ENCODE data around the gene CAPN2.

The CAPN2 gene

GRCh38 chr1:223741861-223742260, 29.5 kb downstream of the CAPN2 start:
- no peak overlapping the region for H3K27ac ChIP-seq (ENCODE audit: low read length)

GRCh38 chr1:223742856-223743517, 30.6 kb downstream of the CAPN2 start:
- no peak overlapping the region for H3K4me3 ChIP-seq (ENCODE audit: low read length)
- H3K4me2 ChIP-seq (ENCODE audit: low read depth, low read length): no peak overlapping the region
- no peaks in the 10 kb centered on the region for H3K79me2 ChIP-seq (ENCODE audit: low read length)
- TF ChIP-seq CTCF (IDR thresholded peaks at IDR 0.05; ENCODE audit: low read length): no peak
- no peak for TF ChIP-seq EZH2 (optimal IDR thresholded peaks at IDR 0.05; ENCODE audit: low read depth, low read length)
- TF ChIP-seq EZH2phosphoT487 (IDR thresholded peaks at IDR 0.05; ENCODE audit: low read length): no peak
- H3F3A ChIP-seq (ENCODE audit: insufficient read depth, low read length): no peaks in the 10 kb centered on the region
- no peak overlapping the region for H3K9ac ChIP-seq (ENCODE audit: low read length)
- H4K20me1 ChIP-seq (ENCODE audit: insufficient read depth, low read length): no peaks in the 10 kb centered on the region
- no peaks in the 10 kb centered on the region for H3K27me3 ChIP-seq (replicated peaks; ENCODE audit: insufficient read depth, low read length)
- no peak for DNase-seq
- no peaks in the 10 kb centered on the region for H3K36me3 ChIP-seq (replicated peaks; ENCODE audit: insufficient read depth, low read length)
- H3K9me2 ChIP-seq (replicated peaks; ENCODE audit: insufficient read depth, low read length): no peaks in the 10 kb centered on the region
- no peaks in the 10 kb centered on the region for H3K4me1 ChIP-seq (ENCODE audit: low read length)
- H3K27ac ChIP-seq (ENCODE audit: low read length): no peak overlapping the region
- H2AFZ ChIP-seq (ENCODE audit: low read length): no peak overlapping the region
- H3K9me3 ChIP-seq (replicated peaks; ENCODE audit: insufficient read depth, low read length): no peaks in the 10 kb centered on the region

More at GRCh38 chr1:223741861-223742260, 29.5 kb downstream of the CAPN2 start:
- no peaks in the 10 kb centered on the region for H3K4me1 ChIP-seq (ENCODE audit: low read length)
- no peaks in the 10 kb centered on the region for H4K20me1 ChIP-seq (ENCODE audit: insufficient read depth, low read length)
- TF ChIP-seq CTCF (IDR thresholded peaks at IDR 0.05; ENCODE audit: low read length) (no peak), EZH2 (optimal IDR thresholded peaks at IDR 0.05; ENCODE audit: low read depth, low read length) (no peak), EZH2phosphoT487 (IDR thresholded peaks at IDR 0.05; ENCODE audit: low read length) (no peak)
- H3K4me3 ChIP-seq (ENCODE audit: low read length): no peak overlapping the region
- H2AFZ ChIP-seq (ENCODE audit: low read length): no peak overlapping the region
- H3F3A ChIP-seq (ENCODE audit: insufficient read depth, low read length): no peaks in the 10 kb centered on the region
- no peaks in the 10 kb centered on the region for H3K9me3 ChIP-seq (replicated peaks; ENCODE audit: insufficient read depth, low read length)
- no peaks in the 10 kb centered on the region for H3K27me3 ChIP-seq (replicated peaks; ENCODE audit: insufficient read depth, low read length)
- H3K36me3 ChIP-seq (replicated peaks; ENCODE audit: insufficient read depth, low read length): no peaks in the 10 kb centered on the region
- H3K9me2 ChIP-seq (replicated peaks; ENCODE audit: insufficient read depth, low read length): no peaks in the 10 kb centered on the region
- no peaks in the 10 kb centered on the region for H3K79me2 ChIP-seq (ENCODE audit: low read length)
- no peak overlapping the region for H3K9ac ChIP-seq (ENCODE audit: low read length)
- H3K4me2 ChIP-seq (ENCODE audit: low read depth, low read length): no peak overlapping the region
- no peak for DNase-seq

- Histone ChIP-seq H3K9ac (ENCODE audit: low read length) (no peak overlapping the region), H4K20me1 (ENCODE audit: insufficient read depth, low read length) (no peaks in the 10 kb centered on the region), H3F3A (ENCODE audit: insufficient read depth, low read length) (no peaks in the 10 kb centered on the region), H3K36me3 (replicated peaks; ENCODE audit: insufficient read depth, low read length) (no peaks in the 10 kb centered on the region), H3K4me1 (ENCODE audit: low read length) (no peaks in the 10 kb centered on the region), H3K27me3 (replicated peaks; ENCODE audit: insufficient read depth, low read length) (no peaks in the 10 kb centered on the region), H3K79me2 (ENCODE audit: low read length) (no peaks in the 10 kb centered on the region), H3K4me2 (ENCODE audit: low read depth, low read length) (no peak overlapping the region), H3K9me2 (replicated peaks; ENCODE audit: insufficient read depth, low read length) (no peaks in the 10 kb centered on the region), H3K4me3 (ENCODE audit: low read length) (no peak overlapping the region), H3K27ac (ENCODE audit: low read length) (no peak overlapping the region), H3K9me3 (replicated peaks; ENCODE audit: insufficient read depth, low read length) (no peaks in the 10 kb centered on the region), H2AFZ (ENCODE audit: low read length) (no peak overlapping the region)
- no peak for TF ChIP-seq EZH2 (optimal IDR thresholded peaks at IDR 0.05; ENCODE audit: low read depth, low read length)
- no peak for TF ChIP-seq EZH2phosphoT487 (IDR thresholded peaks at IDR 0.05; ENCODE audit: low read length)
- no peak for TF ChIP-seq CTCF (IDR thresholded peaks at IDR 0.05; ENCODE audit: low read length)
- no peak for DNase-seq
These were observed 33.4 kb downstream of the CAPN2 start for GRCh38 chr1:223745731-223746130.
